DOHH2 (cell line): Measurements from ENCODE around the gene DCAF5.

Experiments used
- H3F3A ChIP-seq: fragments of 200-600 bp; sonication (generic), shearing (Covaris generic); 2 replicates; pipeline ENCODE4 v1.6.0; 2016; ENCODE audit warnings: antibody characterized with exemption, mild to moderate bottlenecking; ENCODE audit not compliant: control insufficient read depth, insufficient read depth
- H3K27ac ChIP-seq: fragments of 200-600 bp; sonication (generic); 2 replicates; pipeline ENCODE4 v1.5.1; 2014; ENCODE audit warnings: low read depth, mild to moderate bottlenecking, low read length, moderate library complexity
- H3K27me3 ChIP-seq: fragments of 200-600 bp; sonication (generic); 2 replicates; pipeline ENCODE4 v1.6.1; 2014; ENCODE audit warnings: mild to moderate bottlenecking, low read length, mixed read lengths; ENCODE audit not compliant: control insufficient read depth
- H3K36me3 ChIP-seq: fragments of 200-600 bp; sonication (generic); 2 replicates; pipeline ENCODE4 v1.6.1; 2014; ENCODE audit warnings: mild to moderate bottlenecking, low read length, moderate library complexity, mixed read lengths; ENCODE audit not compliant: control insufficient read depth
- H3K4me1 ChIP-seq: fragments of 200-600 bp; sonication (generic); 2 replicates; pipeline ENCODE4 v1.6.1; 2014; ENCODE audit warnings: mild to moderate bottlenecking, low read length, mixed read lengths; ENCODE audit not compliant: control insufficient read depth
- H3K4me2 ChIP-seq: fragments of 200-600 bp; sonication (generic); 2 replicates; pipeline ENCODE4 v1.6.0; 2014; ENCODE audit warnings: mild to moderate bottlenecking, low read length, moderate library complexity
- H3K4me3 ChIP-seq: fragments of 200-600 bp; sonication (generic); 2 replicates; pipeline ENCODE4 v1.5.1; 2014; ENCODE audit warnings: mild to moderate bottlenecking, low read length, mixed read lengths
- H3K79me2 ChIP-seq: fragments of 200-600 bp; sonication (generic); 2 replicates; pipeline ENCODE4 v1.6.1; 2014; ENCODE audit warnings: mild to moderate bottlenecking, low read length, mixed read lengths; ENCODE audit not compliant: control insufficient read depth
- H3K9me2 ChIP-seq: fragments of 200-600 bp; sonication (generic); replicated peaks from 2 replicates; pipeline ENCODE4 v1.6.1; 2014; ENCODE audit warnings: mild to moderate bottlenecking, low read length, mixed read lengths; ENCODE audit not compliant: control insufficient read depth
- H3K9me3 ChIP-seq: fragments of 200-600 bp; sonication (generic); 2 replicates; pipeline ENCODE4 v1.6.1; 2014; ENCODE audit warnings: antibody characterized with exemption, low read length, mixed read lengths; ENCODE audit not compliant: control insufficient read depth, insufficient read depth
- H4K20me1 ChIP-seq: fragments of 200-600 bp; sonication (generic); 2 replicates; pipeline ENCODE4 v1.6.0; 2014; ENCODE audit warnings: low read depth, mild to moderate bottlenecking, antibody characterized with exemption, low read length, moderate library complexity; ENCODE audit not compliant: control insufficient read depth, insufficient read depth
- EZH2phosphoT487 ChIP-seq: fragments of 200-600 bp; sonication (generic); IDR thresholded peaks from 2 replicates; pipeline ENCODE4 v1.6.1; 2017; ENCODE audit warnings: borderline replicate concordance, mild to moderate bottlenecking, antibody characterized with exemption, low read length, moderate library complexity, mixed read lengths
- TF ChIP-seq, protein P1 (sequence below): fragments of 200-600 bp; sonication (generic); IDR thresholded peaks from one replicate; pipeline ENCODE4 v1.5.1; 2014; ENCODE audit warnings: antibody characterized with exemption, mild to moderate bottlenecking, low read depth, low read length; ENCODE audit not compliant: poor library complexity, severe bottlenecking

DCAF5 gene

DNA sequence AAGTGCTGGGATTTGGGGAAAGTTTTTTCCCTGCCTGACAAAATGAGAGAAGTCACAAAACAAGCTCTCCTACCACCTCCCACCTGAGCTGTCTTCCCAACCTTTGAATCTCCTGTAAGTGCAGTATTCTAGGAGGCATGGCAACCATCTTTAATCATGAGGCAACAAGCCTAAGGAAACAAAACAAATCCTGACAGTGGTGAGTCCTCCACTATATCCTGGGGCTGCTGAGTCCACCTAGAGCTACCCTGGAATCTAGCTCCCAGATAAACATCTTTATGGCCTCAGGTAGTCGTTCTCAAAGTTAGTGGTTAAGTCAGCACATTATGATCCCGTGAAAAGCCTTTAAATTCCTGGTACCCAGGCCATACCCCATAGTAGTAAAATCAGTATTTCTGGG is 151.5 kb downstream of the DCAF5 start:
- Histone ChIP-seq H3K4me2 (no peak overlapping the region), H3K36me3 (no peaks in the 10 kb centered on the region), H3K9me3 (no peaks in the 10 kb centered on the region)

More for the DNA sequence above, 151.5 kb downstream of the DCAF5 start:
- no peaks in the 10 kb centered on the region for H4K20me1 ChIP-seq
- 0 out of 2 replicates have a peak, but pooled peaks cover 3% of the 10 kb centered on the region for H3K27me3 ChIP-seq
- no peak overlapping the region for H3K4me3 ChIP-seq
- no peaks in the 10 kb centered on the region for H3K79me2 ChIP-seq
- no peaks in the 10 kb centered on the region for H3K4me1 ChIP-seq
- no peaks in the 10 kb centered on the region for H3K9me2 ChIP-seq
- no peak for TF ChIP-seq EZH2phosphoT487
- TF ChIP-seq, protein P1, sequence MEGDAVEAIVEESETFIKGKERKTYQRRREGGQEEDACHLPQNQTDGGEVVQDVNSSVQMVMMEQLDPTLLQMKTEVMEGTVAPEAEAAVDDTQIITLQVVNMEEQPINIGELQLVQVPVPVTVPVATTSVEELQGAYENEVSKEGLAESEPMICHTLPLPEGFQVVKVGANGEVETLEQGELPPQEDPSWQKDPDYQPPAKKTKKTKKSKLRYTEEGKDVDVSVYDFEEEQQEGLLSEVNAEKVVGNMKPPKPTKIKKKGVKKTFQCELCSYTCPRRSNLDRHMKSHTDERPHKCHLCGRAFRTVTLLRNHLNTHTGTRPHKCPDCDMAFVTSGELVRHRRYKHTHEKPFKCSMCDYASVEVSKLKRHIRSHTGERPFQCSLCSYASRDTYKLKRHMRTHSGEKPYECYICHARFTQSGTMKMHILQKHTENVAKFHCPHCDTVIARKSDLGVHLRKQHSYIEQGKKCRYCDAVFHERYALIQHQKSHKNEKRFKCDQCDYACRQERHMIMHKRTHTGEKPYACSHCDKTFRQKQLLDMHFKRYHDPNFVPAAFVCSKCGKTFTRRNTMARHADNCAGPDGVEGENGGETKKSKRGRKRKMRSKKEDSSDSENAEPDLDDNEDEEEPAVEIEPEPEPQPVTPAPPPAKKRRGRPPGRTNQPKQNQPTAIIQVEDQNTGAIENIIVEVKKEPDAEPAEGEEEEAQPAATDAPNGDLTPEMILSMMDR: no peak
- no peak overlapping the region for H3K27ac ChIP-seq
- no peaks in the 10 kb centered on the region for H3F3A ChIP-seq
